H9 (cell line): ENCODE measurements around the gene GSTM1. TPM values are rescaled to one million over a fixed set of nuclear protein-coding genes. Genes with fewer than 3 reads are reported as not detected.

Experiments
- DNase-seq: peaks from one replicate; pipeline ENCODE4 v3.0.0-alpha.2; 2017
- H2AFZ ChIP-seq: one replicate; pipeline ENCODE4 v1.6.1; 2013; ENCODE audit warnings: mild to moderate bottlenecking, low read length, control low read depth, moderate library complexity
- H2AK5ac ChIP-seq: 2 replicates; pipeline ENCODE4 v1.6.1; 2013; ENCODE audit warnings: low read length, control low read depth, mixed read lengths; ENCODE audit not compliant: insufficient read length
- H2BK120ac ChIP-seq: one replicate; pipeline ENCODE4 v1.6.1; 2013; ENCODE audit warnings: low read depth, mild to moderate bottlenecking, low read length, control low read depth, inconsistent platforms; ENCODE audit not compliant: poor library complexity, severe bottlenecking
- H2BK12ac ChIP-seq: 2 replicates; pipeline ENCODE4 v1.6.1; 2013; ENCODE audit warnings: low read length, control low read depth, mixed read lengths, low read depth; ENCODE audit not compliant: insufficient read length
- H2BK15ac ChIP-seq: 2 replicates; pipeline ENCODE4 v1.6.1; 2013; ENCODE audit warnings: low read depth, low read length, control low read depth
- H2BK20ac ChIP-seq: one replicate; pipeline ENCODE4 v1.6.1; 2013; ENCODE audit warnings: low read depth, mild to moderate bottlenecking, low read length, control low read depth, inconsistent platforms; ENCODE audit not compliant: poor library complexity, severe bottlenecking
- H2BK5ac ChIP-seq: 2 replicates; pipeline ENCODE4 v1.6.1; 2013; ENCODE audit warnings: low read length, control low read depth, mixed read lengths; ENCODE audit not compliant: insufficient read length
- H3K14ac ChIP-seq: 2 replicates; pipeline ENCODE4 v1.6.1; 2013; ENCODE audit warnings: low read length, control low read depth; ENCODE audit not compliant: insufficient read depth
- H3K18ac ChIP-seq: 2 replicates; pipeline ENCODE4 v1.6.1; 2013; ENCODE audit warnings: low read depth, mild to moderate bottlenecking, mixed read lengths, low read length, control low read depth; ENCODE audit not compliant: insufficient read length
- H3K23ac ChIP-seq: 2 replicates; pipeline ENCODE4 v1.6.1; 2013; ENCODE audit warnings: low read length, control low read depth, mixed read lengths, low read depth; ENCODE audit not compliant: insufficient read length
- H3K23me2 ChIP-seq: 2 replicates; pipeline ENCODE4 v1.6.1; 2013; ENCODE audit warnings: low read depth, mild to moderate bottlenecking, mixed read lengths, low read length, control low read depth; ENCODE audit not compliant: insufficient read length, poor library complexity, severe bottlenecking
- H3K27ac ChIP-seq: 2 replicates; pipeline ENCODE4 v1.5.1; 2013; ENCODE audit warnings: low read length, control low read depth, mixed read lengths, low read depth; ENCODE audit not compliant: insufficient read length
- H3K27me3 ChIP-seq: 2 replicates; pipeline ENCODE4 v1.6.1; 2013; ENCODE audit warnings: low read length, control low read depth, inconsistent platforms; ENCODE audit not compliant: insufficient read depth
- H3K4ac ChIP-seq: 2 replicates; pipeline ENCODE4 v1.6.1; 2013; ENCODE audit warnings: low read depth, mild to moderate bottlenecking, control low read depth, inconsistent platforms, low read length, moderate library complexity
- H3K4me1 ChIP-seq: 2 replicates; pipeline ENCODE4 v1.6.1; 2013; ENCODE audit warnings: low read length, control low read depth, inconsistent platforms; ENCODE audit not compliant: insufficient read depth
- H3K4me2 ChIP-seq: 2 replicates; pipeline ENCODE4 v1.6.1; 2013; ENCODE audit warnings: low read length, control low read depth, mixed read lengths; ENCODE audit not compliant: insufficient read length, insufficient read depth
- H3K56ac ChIP-seq: 2 replicates; pipeline ENCODE4 v1.6.1; 2013; ENCODE audit warnings: low read depth, mild to moderate bottlenecking, mixed read lengths, low read length, control low read depth; ENCODE audit not compliant: insufficient read length
- H3K79me1 ChIP-seq: 2 replicates; pipeline ENCODE4 v1.6.1; 2013; ENCODE audit warnings: low read depth, mild to moderate bottlenecking, moderate library complexity, low read length, control low read depth, inconsistent platforms; ENCODE audit not compliant: insufficient read depth, poor library complexity, severe bottlenecking
- H3K79me2 ChIP-seq: 2 replicates; pipeline ENCODE4 v1.6.1; 2013; ENCODE audit warnings: low read length, control low read depth, inconsistent platforms; ENCODE audit not compliant: insufficient read depth
- H3K9ac ChIP-seq: 2 replicates; pipeline ENCODE4 v1.6.1; 2013; ENCODE audit warnings: low read length, control low read depth, mixed read lengths; ENCODE audit not compliant: insufficient read length; ENCODE audit errors: extremely low read depth
- H3K9me3 ChIP-seq: one replicate; pipeline ENCODE4 v1.6.1; 2013; ENCODE audit warnings: low read depth, low read length, inconsistent platforms; ENCODE audit not compliant: control insufficient read depth
- H3T11ph ChIP-seq: one replicate; pipeline ENCODE4 v1.6.1; 2013; ENCODE audit warnings: mild to moderate bottlenecking, low read length, control low read depth, inconsistent platforms
- H4K20me1 ChIP-seq: one replicate; pipeline ENCODE4 v1.6.1; 2013; ENCODE audit not compliant: control insufficient read depth, insufficient read length, insufficient read depth
- H4K5ac ChIP-seq: 2 replicates; pipeline ENCODE4 v1.6.1; 2013; ENCODE audit warnings: low read depth, mild to moderate bottlenecking, mixed read lengths, low read length, control low read depth; ENCODE audit not compliant: insufficient read length
- H4K8ac ChIP-seq: replicated peaks from 2 replicates; pipeline ENCODE4 v1.6.1; 2013; ENCODE audit warnings: low read length, control low read depth, mixed read lengths, low read depth; ENCODE audit not compliant: insufficient read length
- H4K91ac ChIP-seq: 2 replicates; pipeline ENCODE4 v1.6.1; 2013; ENCODE audit warnings: low read depth, mild to moderate bottlenecking, moderate library complexity, mixed read lengths, low read length, control low read depth; ENCODE audit not compliant: insufficient read length
- H3K27ac Mint-ChIP-seq, 3 experiments: 2 replicates in 2 of 3; 3 replicates in 1 of 3; pipeline ENCODE4 v1.8.0; 2020 to 2021; ENCODE audit warnings: mixed read lengths in 3 of 3, mild to moderate bottlenecking in 1 of 3, moderate library complexity in 1 of 3
- H3K27me3 Mint-ChIP-seq: 2 replicates; pipeline ENCODE4 v1.8.0; 2021; ENCODE audit warnings: low read depth, mild to moderate bottlenecking, moderate library complexity, mixed read lengths
- H3K36me3 Mint-ChIP-seq, 3 experiments: 2 replicates in 2 of 3; 3 replicates in 1 of 3; pipeline ENCODE4 v1.8.0; 2020 to 2021; ENCODE audit warnings: low read depth in 3 of 3, mixed read lengths in 3 of 3; ENCODE audit not compliant: insufficient read depth in 1 of 3
- H3K4me1 Mint-ChIP-seq, 2 experiments: 2 replicates each; pipeline ENCODE4 v1.8.0; 2020; ENCODE audit warnings: mixed read lengths in 2 of 2
- H3K4me3 Mint-ChIP-seq, 2 experiments: 2 replicates in 1 of 2; 3 replicates in 1 of 2; pipeline ENCODE4 v1.8.0; 2020 to 2021; ENCODE audit warnings: mild to moderate bottlenecking in 2 of 2, mixed read lengths in 2 of 2, moderate library complexity in 1 of 2
- H3K9me3 Mint-ChIP-seq, 2 experiments: 2 replicates in 1 of 2; 3 replicates in 1 of 2; pipeline ENCODE4 v1.8.0; 2020; ENCODE audit warnings: mild to moderate bottlenecking in 2 of 2, mixed read lengths in 2 of 2, moderate library complexity in 1 of 2
- WGBS: extraction: QIAGEN DNeasy Blood & Tissue Kit; methylation state at CpG from one replicate; pipeline ENCODE4 v1.1.7; 2013; ENCODE audit warnings: missing lambda C conversion rate, low lambda C conversion rate, mixed read lengths; ENCODE audit not compliant: insufficient read length; ENCODE audit errors: extremely low coverage; 5-methylcytosine and 5-hydroxymethylcytosine counted together
- total RNA-seq: library from RNA; stranded (reverse); gene quantifications from 2 replicates; pipeline ENCODE4 v1.2.1, GENCODE V29; 2021
- TF ChIP-seq, protein P1 (sequence below): fragments of 200-600 bp; sonication (generic); conservative IDR thresholded peaks from 3 replicates; pipeline ENCODE4 v1.8.0; 2021; ENCODE audit warnings: antibody characterized with exemption, mild to moderate bottlenecking

The GSTM1 gene
- total RNA-seq, 1 experiment from 2014 or later, result 19.5 TPM

DNA sequence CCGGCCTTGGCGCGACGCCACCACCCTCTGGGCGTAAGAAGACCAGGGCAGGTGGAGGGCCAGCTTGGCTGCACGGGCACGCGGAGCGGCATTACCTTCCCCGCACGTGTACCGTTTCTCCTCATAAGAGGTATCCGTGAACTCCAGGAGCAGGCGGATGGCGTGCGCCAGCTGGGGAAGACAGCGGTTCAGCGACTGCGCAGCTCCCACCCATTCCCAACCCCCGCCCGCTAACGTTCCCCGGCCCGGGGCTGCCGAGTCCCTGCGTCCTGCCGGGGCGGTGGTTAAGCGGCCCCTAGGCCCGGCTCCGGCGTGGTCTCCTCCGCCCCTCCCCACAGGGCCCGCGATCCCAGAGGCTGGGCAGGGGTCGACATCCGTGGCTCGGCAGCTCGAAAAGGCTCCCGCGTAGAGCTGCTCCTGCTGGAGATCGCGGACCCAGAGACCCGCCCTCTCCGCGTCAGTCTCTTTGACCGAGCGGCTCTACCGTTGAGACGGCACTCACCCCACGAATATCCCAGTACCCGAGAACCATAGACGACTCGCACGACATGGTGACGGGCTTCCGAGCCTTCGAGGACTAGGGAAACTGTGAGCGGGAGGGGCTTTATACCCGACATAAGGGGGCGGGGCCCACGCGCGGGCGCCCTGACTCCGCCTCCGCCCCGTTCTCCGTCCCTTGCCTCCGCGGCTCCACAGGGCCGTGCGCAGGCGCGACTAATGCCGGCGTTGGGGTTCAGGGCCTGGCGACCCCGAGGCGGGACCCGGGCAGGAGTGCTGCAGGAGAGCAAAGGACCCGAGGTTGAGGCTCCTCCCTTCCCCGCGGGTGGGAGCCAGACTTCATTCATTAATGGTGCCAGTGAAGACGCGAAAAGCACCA is 52.4 kb downstream of the GSTM1 start:
- H3K9ac ChIP-seq, result peak overlapping the region; percentile 39
- DNase-seq, result peak; percentile 78
- Mint-ChIP-seq H3K36me3 (peaks cover 0 to 18% (median 0%) of the 10 kb centered on the region in 3 experiments; a peak in 3 of 7 replicates), H3K4me3 (peak overlapping the region; percentile 75 to 79), H3K27me3 (peaks cover 58% of the 10 kb centered on the region), H3K9me3 (no peaks in the 10 kb centered on the region), H3K27ac (no peak overlapping the region; a peak in 1 of 7 replicates), H3K4me1 (peaks cover 8 to 11% of the 10 kb centered on the region in 2 experiments)
- no peak overlapping the region for H2BK120ac ChIP-seq
- no peak overlapping the region for H3T11ph ChIP-seq
- no peak overlapping the region for H2BK20ac ChIP-seq
- no peak overlapping the region for H4K91ac ChIP-seq
- no peak overlapping the region for H3K56ac ChIP-seq
- H3K18ac ChIP-seq, result peak overlapping the region; percentile 64
- H2AFZ ChIP-seq, result peak overlapping the region; percentile 26
- H3K79me1 ChIP-seq, result no peaks in the 10 kb centered on the region
- H3K23me2 ChIP-seq, result peaks cover 14% of the 10 kb centered on the region
- H3K9me3 ChIP-seq, result no peaks in the 10 kb centered on the region
- H2BK12ac ChIP-seq, result no peak overlapping the region
- H3K4ac ChIP-seq, result no peak overlapping the region
- H4K8ac ChIP-seq, result no peak overlapping the region
- no peaks in the 10 kb centered on the region for H4K20me1 ChIP-seq
- H3K27ac ChIP-seq, result no peak overlapping the region
- no peaks in the 10 kb centered on the region for H3K4me1 ChIP-seq
- H2BK15ac ChIP-seq, result no peak overlapping the region
- no peak overlapping the region for H4K5ac ChIP-seq
- no CpG with 5 or more reads among the region's 86 CpGs for WGBS
- peak overlapping the region; percentile 67; the same call in 1 of the 2 replicates for H3K14ac ChIP-seq
- H2AK5ac ChIP-seq, result no peak overlapping the region
- peak overlapping the region; percentile 95 for H3K4me2 ChIP-seq
- no peaks in the 10 kb centered on the region for H3K79me2 ChIP-seq
- H3K27me3 ChIP-seq, result peaks cover 9% of the 10 kb centered on the region; the same call in 1 of the 2 replicates
- H2BK5ac ChIP-seq, result no peak overlapping the region
- TF ChIP-seq, protein P1, sequence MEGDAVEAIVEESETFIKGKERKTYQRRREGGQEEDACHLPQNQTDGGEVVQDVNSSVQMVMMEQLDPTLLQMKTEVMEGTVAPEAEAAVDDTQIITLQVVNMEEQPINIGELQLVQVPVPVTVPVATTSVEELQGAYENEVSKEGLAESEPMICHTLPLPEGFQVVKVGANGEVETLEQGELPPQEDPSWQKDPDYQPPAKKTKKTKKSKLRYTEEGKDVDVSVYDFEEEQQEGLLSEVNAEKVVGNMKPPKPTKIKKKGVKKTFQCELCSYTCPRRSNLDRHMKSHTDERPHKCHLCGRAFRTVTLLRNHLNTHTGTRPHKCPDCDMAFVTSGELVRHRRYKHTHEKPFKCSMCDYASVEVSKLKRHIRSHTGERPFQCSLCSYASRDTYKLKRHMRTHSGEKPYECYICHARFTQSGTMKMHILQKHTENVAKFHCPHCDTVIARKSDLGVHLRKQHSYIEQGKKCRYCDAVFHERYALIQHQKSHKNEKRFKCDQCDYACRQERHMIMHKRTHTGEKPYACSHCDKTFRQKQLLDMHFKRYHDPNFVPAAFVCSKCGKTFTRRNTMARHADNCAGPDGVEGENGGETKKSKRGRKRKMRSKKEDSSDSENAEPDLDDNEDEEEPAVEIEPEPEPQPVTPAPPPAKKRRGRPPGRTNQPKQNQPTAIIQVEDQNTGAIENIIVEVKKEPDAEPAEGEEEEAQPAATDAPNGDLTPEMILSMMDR, result no peak
- H3K23ac ChIP-seq, result no peak overlapping the region
